Loucy (cell line): Measurements from ENCODE around the gene NOD1.

Experiments used
- EZH2phosphoT487 ChIP-seq: fragments of 200-600 bp; IDR thresholded peaks from 2 replicates; pipeline ENCODE4 v1.6.1; 2018; ENCODE audit warnings: antibody characterized with exemption, mild to moderate bottlenecking, moderate library complexity, borderline replicate concordance
- TF ChIP-seq, protein P1 (sequence below): fragments of 200-600 bp; sonication (generic); conservative IDR thresholded peaks from 2 replicates; pipeline ENCODE4 v1.5.1; 2014; ENCODE audit warnings: mild to moderate bottlenecking, antibody characterized with exemption, low read length

DNA sequence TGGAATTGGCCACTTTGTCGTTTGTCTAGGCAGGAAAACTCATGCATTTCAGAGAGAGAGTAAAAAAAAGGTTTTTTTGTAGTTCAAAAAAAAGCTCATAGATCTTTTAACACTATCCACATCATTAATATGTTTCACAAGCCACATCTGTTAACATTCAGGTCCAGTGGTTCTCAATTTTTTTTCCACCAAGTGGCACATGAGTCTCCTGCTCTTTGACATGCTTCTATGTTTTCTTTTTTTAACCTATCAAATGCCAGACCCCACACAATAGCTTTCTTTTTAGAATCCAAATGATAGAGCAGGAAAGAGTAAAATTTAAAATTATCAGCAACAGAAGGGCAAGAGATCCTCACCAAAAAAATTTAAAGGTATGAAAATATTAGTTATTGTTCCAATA is 20.3 kb downstream of the NOD1 start:
- TF ChIP-seq, protein P1, sequence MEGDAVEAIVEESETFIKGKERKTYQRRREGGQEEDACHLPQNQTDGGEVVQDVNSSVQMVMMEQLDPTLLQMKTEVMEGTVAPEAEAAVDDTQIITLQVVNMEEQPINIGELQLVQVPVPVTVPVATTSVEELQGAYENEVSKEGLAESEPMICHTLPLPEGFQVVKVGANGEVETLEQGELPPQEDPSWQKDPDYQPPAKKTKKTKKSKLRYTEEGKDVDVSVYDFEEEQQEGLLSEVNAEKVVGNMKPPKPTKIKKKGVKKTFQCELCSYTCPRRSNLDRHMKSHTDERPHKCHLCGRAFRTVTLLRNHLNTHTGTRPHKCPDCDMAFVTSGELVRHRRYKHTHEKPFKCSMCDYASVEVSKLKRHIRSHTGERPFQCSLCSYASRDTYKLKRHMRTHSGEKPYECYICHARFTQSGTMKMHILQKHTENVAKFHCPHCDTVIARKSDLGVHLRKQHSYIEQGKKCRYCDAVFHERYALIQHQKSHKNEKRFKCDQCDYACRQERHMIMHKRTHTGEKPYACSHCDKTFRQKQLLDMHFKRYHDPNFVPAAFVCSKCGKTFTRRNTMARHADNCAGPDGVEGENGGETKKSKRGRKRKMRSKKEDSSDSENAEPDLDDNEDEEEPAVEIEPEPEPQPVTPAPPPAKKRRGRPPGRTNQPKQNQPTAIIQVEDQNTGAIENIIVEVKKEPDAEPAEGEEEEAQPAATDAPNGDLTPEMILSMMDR: no peak
- TF ChIP-seq EZH2phosphoT487: no peak
